Smooth muscle cell (in vitro differentiated cells): ENCODE results near the gene ACAN. TPM values are rescaled to one million over a fixed set of nuclear protein-coding genes. Genes with fewer than 3 reads are reported as not detected.

Experiments
- DNase-seq: peaks from one replicate; lab custom pipeline; 2025; ENCODE audit not compliant: unreplicated experiment; lab: John Stamatoyannopoulos, UW
- H2AFZ ChIP-seq: fragments of 200-600 bp; sonication (generic); 2 replicates; pipeline ENCODE4 v1.6.0; 2016; ENCODE audit warnings: antibody characterized with exemption, low read depth, mild to moderate bottlenecking
- H3F3A ChIP-seq: fragments of 200-600 bp; sonication (generic); 2 replicates; pipeline ENCODE4 v1.6.0; 2017; ENCODE audit warnings: antibody characterized with exemption, low read depth
- H3K27ac ChIP-seq: fragments of 200-600 bp; sonication (generic); 2 replicates; pipeline ENCODE4 v1.5.1; 2016; ENCODE audit warnings: low read depth, mild to moderate bottlenecking
- H3K27me3 ChIP-seq: fragments of 200-600 bp; sonication (generic); 2 replicates; pipeline ENCODE4 v1.6.1; 2016; ENCODE audit warnings: low read depth, mild to moderate bottlenecking
- H3K36me3 ChIP-seq: fragments of 200-600 bp; sonication (generic); 2 replicates; pipeline ENCODE4 v1.5.1; 2016; ENCODE audit warnings: low read depth
- H3K4me1 ChIP-seq: fragments of 200-600 bp; sonication (generic); 2 replicates; pipeline ENCODE4 v1.5.1; 2016; ENCODE audit warnings: low read depth
- H3K4me2 ChIP-seq: fragments of 200-600 bp; sonication (generic); 2 replicates; pipeline ENCODE4 v1.6.0; 2016; ENCODE audit warnings: mild to moderate bottlenecking
- H3K4me3 ChIP-seq: fragments of 200-600 bp; sonication (generic); 2 replicates; pipeline ENCODE4 v1.5.1; 2016; ENCODE audit warnings: mild to moderate bottlenecking
- H3K79me2 ChIP-seq: fragments of 200-600 bp; sonication (generic); 2 replicates; pipeline ENCODE4 v1.6.0; 2016; ENCODE audit warnings: low read depth, mild to moderate bottlenecking
- H3K9ac ChIP-seq: fragments of 200-600 bp; sonication (generic); 2 replicates; pipeline ENCODE4 v1.6.0; 2016; ENCODE audit warnings: low read depth
- H3K9me3 ChIP-seq: fragments of 200-600 bp; sonication (generic); replicated peaks from 2 replicates; pipeline ENCODE4 v1.5.1; 2016; ENCODE audit warnings: low read depth
- H4K20me1 ChIP-seq: fragments of 200-600 bp; sonication (generic); 2 replicates; pipeline ENCODE4 v1.6.0; 2016; ENCODE audit warnings: low read depth
- WGBS: methylation state at CpG from one replicate; pipeline ENCODE4 v1.1.7; 2016; ENCODE audit warnings: low lambda C conversion rate; 5-methylcytosine and 5-hydroxymethylcytosine counted together
- polyA plus RNA-seq: library from polyadenylated mRNA; unstranded; fragments of >200 nt; fragmentation: Nextera tagmentation; extraction: Ambion mirVana; gene quantifications from 2 replicates; pipeline ENCODE4 v1.2.1, GENCODE V29; 2016
- total RNA-seq: library from RNA; depleted of rRNA; stranded (reverse); fragments of >200 nt; gene quantifications from 2 replicates; pipeline ENCODE4 v1.2.3, GENCODE V29; 2014
- TF ChIP-seq, protein P1 (sequence below): fragments of 200-600 bp; sonication (generic); IDR thresholded peaks from 2 replicates; pipeline ENCODE4 v1.5.1; 2017; ENCODE audit warnings: borderline replicate concordance, mild to moderate bottlenecking, antibody characterized with exemption; ENCODE audit not compliant: insufficient read depth, poor library complexity, severe bottlenecking

Gene ACAN
- total and polyA plus RNA-seq, 2 experiments from 2014 or later = not detected

GRCh38 chr15:88788036-88788435, 15.2 kb upstream of the ACAN start:
- H3K4me1 ChIP-seq = no peaks in the 10 kb centered on the region
- no peak overlapping the region for H3K4me2 ChIP-seq
- H2AFZ ChIP-seq = no peak overlapping the region
- H4K20me1 ChIP-seq = no peaks in the 10 kb centered on the region
- peaks cover 20% of the 10 kb centered on the region for H3K27me3 ChIP-seq
- H3K27ac ChIP-seq = no peak overlapping the region
- WGBS = 72% methylated on average over 3 of the region's 3 CpGs
- no peaks in the 10 kb centered on the region for H3F3A ChIP-seq
- H3K36me3 ChIP-seq = no peaks in the 10 kb centered on the region
- H3K9ac ChIP-seq = no peak overlapping the region
- TF ChIP-seq, protein P1, sequence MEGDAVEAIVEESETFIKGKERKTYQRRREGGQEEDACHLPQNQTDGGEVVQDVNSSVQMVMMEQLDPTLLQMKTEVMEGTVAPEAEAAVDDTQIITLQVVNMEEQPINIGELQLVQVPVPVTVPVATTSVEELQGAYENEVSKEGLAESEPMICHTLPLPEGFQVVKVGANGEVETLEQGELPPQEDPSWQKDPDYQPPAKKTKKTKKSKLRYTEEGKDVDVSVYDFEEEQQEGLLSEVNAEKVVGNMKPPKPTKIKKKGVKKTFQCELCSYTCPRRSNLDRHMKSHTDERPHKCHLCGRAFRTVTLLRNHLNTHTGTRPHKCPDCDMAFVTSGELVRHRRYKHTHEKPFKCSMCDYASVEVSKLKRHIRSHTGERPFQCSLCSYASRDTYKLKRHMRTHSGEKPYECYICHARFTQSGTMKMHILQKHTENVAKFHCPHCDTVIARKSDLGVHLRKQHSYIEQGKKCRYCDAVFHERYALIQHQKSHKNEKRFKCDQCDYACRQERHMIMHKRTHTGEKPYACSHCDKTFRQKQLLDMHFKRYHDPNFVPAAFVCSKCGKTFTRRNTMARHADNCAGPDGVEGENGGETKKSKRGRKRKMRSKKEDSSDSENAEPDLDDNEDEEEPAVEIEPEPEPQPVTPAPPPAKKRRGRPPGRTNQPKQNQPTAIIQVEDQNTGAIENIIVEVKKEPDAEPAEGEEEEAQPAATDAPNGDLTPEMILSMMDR = no peak
- DNase-seq = no peak
- H3K9me3 ChIP-seq = no peaks in the 10 kb centered on the region
- no peaks in the 10 kb centered on the region for H3K79me2 ChIP-seq
- no peak overlapping the region for H3K4me3 ChIP-seq

DNA sequence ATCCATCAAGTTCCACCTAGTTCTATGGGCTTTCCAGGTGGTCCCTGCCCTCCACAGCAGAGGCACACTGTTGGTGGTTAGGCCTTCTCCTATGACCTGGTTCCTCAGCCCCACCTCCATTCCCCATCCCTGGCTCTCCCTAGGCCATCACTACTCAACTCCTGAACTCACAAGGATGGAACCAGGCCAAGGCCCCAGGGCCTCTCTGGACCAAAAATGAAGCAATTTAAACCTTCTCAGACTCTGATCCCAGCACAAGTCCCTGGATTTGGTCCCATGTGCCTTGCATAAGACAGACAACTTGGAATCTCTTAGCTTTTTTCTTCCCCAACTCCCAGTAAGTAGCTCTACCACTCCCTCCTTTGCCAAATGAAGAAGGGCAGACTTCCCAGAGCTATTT, 14.4 kb upstream of the ACAN start:
- Histone ChIP-seq H2AFZ (no peak overlapping the region), H3F3A (no peaks in the 10 kb centered on the region), H3K27ac (no peak overlapping the region), H3K9ac (no peak overlapping the region), H3K27me3 (peaks cover 28% of the 10 kb centered on the region), H3K4me2 (no peak overlapping the region), H4K20me1 (no peaks in the 10 kb centered on the region), H3K79me2 (no peaks in the 10 kb centered on the region), H3K4me3 (no peak overlapping the region), H3K36me3 (no peaks in the 10 kb centered on the region), H3K9me3 (no peaks in the 10 kb centered on the region), H3K4me1 (no peaks in the 10 kb centered on the region)
- TF ChIP-seq, protein P1 = no peak
- DNase-seq = no peak

- TF ChIP-seq, protein P1 = no peak
- no peak for DNase-seq
- Histone ChIP-seq H3K36me3 (no peaks in the 10 kb centered on the region), H3K79me2 (no peaks in the 10 kb centered on the region), H3K9ac (no peak overlapping the region), H4K20me1 (no peaks in the 10 kb centered on the region), H3K4me3 (no peak overlapping the region), H2AFZ (no peak overlapping the region), H3K4me2 (no peak overlapping the region), H3F3A (no peaks in the 10 kb centered on the region), H3K27me3 (peaks cover 35% of the 10 kb centered on the region), H3K27ac (no peak overlapping the region), H3K4me1 (no peaks in the 10 kb centered on the region), H3K9me3 (no peaks in the 10 kb centered on the region)
- 88% methylated on average over 7 of the region's 7 CpGs for WGBS
These were observed 12.8 kb upstream of the ACAN start for GRCh38 chr15:88790486-88790885.

DNA sequence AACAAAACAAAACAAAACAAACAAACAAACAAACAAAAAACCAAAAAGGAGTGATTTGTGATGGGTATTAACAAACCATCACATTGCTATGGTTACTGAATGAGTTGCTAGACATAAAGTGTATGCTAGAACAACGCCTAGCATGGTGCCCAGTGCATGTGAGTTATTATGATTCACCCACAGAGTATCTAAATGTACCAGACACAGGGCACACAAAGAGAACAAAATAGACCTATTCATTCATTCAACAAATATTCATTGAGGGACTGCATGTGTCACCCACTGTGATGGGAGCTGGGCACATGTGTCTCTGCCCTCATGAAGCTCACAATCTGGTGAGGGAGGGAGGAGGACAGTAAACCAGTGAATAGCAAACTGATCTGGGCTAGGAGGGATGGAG, 11.6 kb upstream of the ACAN start:
- TF ChIP-seq, protein P1 = no peak
- no peak overlapping the region for H3K4me3 ChIP-seq
- H3K4me2 ChIP-seq = no peak overlapping the region
- H3K27ac ChIP-seq = no peak overlapping the region
- no peak overlapping the region for H3K9ac ChIP-seq
- no peaks in the 10 kb centered on the region for H3F3A ChIP-seq
- no peaks in the 10 kb centered on the region for H3K4me1 ChIP-seq
- H3K79me2 ChIP-seq = no peaks in the 10 kb centered on the region
- no peaks in the 10 kb centered on the region for H3K9me3 ChIP-seq
- H2AFZ ChIP-seq = no peak overlapping the region
- no peaks in the 10 kb centered on the region for H3K36me3 ChIP-seq
- WGBS = 100% methylated on average over 1 of the region's 1 CpG
- DNase-seq = no peak
- H4K20me1 ChIP-seq = no peaks in the 10 kb centered on the region
- H3K27me3 ChIP-seq = peaks cover 31% of the 10 kb centered on the region
